Stimulated activated CD4-positive, alpha-beta T cell treated with anti-CD3 and anti-CD28 coated beads, Interleukin-12 subunit alpha, Interleukin-12 subunit beta, amount 100 ng/mL, for 4 hours (primary cell): ENCODE results near the gene POLA2.

Experiments used
- DNase-seq: peaks from one replicate; pipeline ENCODE4 v3.0.0-alpha.2; 2020

POLA2 gene

GRCh38 chr11:65288706-65289536 is 27.2 kb downstream of the POLA2 start:
- DNase-seq = no peak

- no peak for DNase-seq
These were observed 28.8 kb downstream of the POLA2 start for GRCh38 chr11:65290448-65291165.

GRCh38 chr11:65291613-65292012 is 29.9 kb downstream of the POLA2 start:
- DNase-seq = no peak

- DNase-seq = no peak
These were observed 31.1 kb downstream of the POLA2 start for GRCh38 chr11:65292890-65293289.

GRCh38 chr11:65293909-65294381 is 32.2 kb downstream of the POLA2 start:
- no peak for DNase-seq

GRCh38 chr11:65295001-65295400 is 33.2 kb downstream of the POLA2 start:
- DNase-seq = no peak

- no peak for DNase-seq
These were observed 34.0 kb downstream of the POLA2 start for GRCh38 chr11:65295571-65296341.

- no peak for DNase-seq
These were observed 35.4 kb downstream of the POLA2 start for GRCh38 chr11:65297026-65297672.

GRCh38 chr11:65298131-65298535 is 36.4 kb downstream of the POLA2 start:
- DNase-seq = no peak

- DNase-seq = no peak
These were observed 37.0 kb downstream of the POLA2 start for GRCh38 chr11:65298655-65299179.

- DNase-seq = no peak
These were observed 39.0 kb downstream of the POLA2 start for GRCh38 chr11:65300621-65301275.

GRCh38 chr11:65301491-65302329 is 39.9 kb downstream of the POLA2 start:
- no peak for DNase-seq

- no peak for DNase-seq
These were observed 41.8 kb downstream of the POLA2 start for GRCh38 chr11:65303555-65303954.

GRCh38 chr11:65304110-65304509 is 42.3 kb downstream of the POLA2 start:
- DNase-seq = no peak

GRCh38 chr11:65304613-65305012 is 42.9 kb downstream of the POLA2 start:
- DNase-seq = no peak

- no peak for DNase-seq
These were observed 43.9 kb downstream of the POLA2 start for GRCh38 chr11:65305501-65306268.

- DNase-seq = no peak
These were observed 45.8 kb downstream of the POLA2 start for GRCh38 chr11:65307298-65308229.

GRCh38 chr11:65308281-65308891 is 46.6 kb downstream of the POLA2 start:
- DNase-seq = no peak

GRCh38 chr11:65309006-65309405 is 47.2 kb downstream of the POLA2 start:
- DNase-seq = no peak
